NCI-H128 (cell line): ENCODE measurements around the gene CDC42EP4.

Source experiments
- DNase-seq: peaks from one replicate; lab custom pipeline; 2025; ENCODE audit not compliant: unreplicated experiment; lab: John Stamatoyannopoulos, UW

Gene CDC42EP4

DNA sequence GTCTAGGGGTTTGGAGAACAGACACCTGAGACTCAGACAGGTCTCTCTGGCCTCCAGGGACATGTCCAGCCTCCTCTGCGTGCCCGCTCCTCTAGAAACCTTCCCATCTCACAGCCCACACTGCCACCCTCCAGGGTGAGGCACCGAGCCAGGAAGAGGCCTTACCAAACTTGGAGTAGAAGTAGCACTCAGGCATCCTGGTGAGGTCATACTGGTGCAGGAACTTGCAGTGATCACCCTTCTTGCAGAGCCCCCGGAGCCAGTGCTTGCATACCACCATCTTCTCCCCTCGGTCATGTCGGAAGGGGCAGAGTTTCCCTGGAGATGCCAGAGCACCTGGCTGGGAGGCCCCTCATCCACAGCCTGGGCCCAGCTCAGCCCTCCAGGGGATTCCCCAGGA, 54.3 kb downstream of the CDC42EP4 start:
- no peak for DNase-seq

DNA sequence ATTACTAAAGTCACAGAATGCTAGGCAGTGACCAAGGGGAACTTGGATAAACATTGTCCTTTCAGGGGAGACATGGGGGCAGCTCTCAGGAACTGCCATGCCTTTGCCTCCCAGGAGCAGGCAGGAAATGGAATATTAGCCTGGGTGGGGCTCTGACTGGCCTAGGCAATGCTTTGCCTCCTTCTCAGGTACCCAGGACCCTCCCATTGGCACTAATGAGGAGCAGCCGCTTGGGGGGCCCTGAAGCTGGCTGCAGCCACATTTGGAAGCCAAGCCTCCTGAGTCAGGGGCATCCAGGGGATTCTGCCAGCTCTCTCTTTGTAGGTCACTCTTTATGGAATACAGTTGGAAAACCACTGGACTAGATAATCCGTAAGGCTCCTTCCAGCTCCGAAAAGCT, 55.6 kb downstream of the CDC42EP4 start:
- DNase-seq = no peak

DNA sequence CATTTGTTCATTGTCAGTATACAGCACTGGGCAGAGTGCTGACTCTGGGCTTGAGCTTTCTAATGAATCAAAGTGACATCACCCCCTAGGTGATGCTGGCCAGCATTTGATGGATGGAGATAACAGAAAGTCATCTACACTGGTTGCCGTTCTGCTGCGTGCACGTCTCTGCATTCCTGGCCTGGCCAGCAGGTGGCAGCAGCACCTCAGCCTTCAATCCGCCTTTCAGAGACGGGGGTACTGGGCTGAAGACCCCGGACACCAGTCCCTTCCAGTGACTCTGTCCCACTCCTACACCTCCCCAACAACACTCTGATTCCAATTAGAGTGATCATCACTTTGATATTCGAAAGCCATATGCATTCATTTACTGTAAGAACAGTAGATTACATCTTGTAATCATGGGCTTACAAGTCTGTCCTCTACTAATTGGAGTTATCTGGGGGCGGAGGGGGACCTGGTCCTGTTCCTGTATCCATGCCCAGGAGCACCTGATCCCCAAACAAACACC, 56.1 kb downstream of the CDC42EP4 start:
- peak; percentile 12 for DNase-seq

DNA sequence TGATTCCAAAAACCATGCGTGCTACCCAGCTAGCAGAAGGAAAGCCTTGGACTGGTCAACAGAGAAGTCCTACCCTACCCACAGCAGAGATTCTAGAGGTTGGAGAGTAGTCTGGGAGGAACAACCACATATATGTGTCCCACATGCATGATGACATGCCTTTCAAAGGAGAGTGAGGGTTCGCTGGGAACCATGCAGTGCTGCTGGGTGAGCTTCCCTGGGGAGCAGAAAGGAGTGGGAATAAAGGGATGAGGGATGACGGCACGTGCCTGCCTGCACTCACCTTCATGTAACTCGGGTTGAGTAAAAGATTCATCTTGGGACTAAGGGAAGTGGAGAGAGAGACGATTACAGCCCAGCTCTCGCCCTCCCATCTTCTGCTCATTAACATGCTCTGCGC, 59.9 kb downstream of the CDC42EP4 start:
- no peak for DNase-seq

DNA sequence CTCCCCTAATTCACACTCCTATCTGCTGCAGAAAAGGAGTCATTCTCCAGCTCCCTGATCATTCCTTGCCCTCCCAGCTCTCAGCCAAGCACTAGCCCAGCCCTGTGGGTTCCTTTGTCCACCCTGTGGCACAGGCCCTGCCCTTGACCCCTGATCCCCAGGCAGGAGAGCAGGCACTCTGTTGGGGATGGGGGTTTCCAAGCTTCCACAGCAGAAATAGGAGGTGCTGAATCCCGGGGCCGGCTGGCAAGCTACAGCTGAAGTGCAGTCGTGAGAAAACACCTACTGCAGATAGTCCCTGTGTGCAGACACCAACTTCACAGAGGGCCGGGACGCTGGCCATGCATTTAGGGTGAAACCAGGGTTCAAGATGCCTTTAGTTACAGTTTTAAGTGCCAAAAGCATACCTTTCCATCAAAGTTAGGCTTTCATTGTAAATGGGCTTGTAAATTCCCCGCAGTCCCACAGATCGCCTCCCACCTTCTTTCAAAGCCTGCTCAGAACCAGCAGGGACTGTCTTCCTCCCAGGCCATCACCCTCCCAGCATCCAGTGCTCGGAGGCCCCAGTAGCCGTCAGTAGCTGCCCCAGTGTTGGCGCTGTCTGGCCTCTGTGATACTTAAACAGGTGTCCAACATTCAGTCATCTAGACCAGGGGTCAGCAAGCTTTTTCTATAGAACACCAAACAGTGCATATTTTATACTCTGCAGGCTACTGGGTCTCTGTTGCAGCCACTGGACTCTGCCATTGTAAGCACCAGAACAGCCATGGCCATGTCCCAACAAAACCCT, 60.8 kb downstream of the CDC42EP4 start:
- no peak for DNase-seq

DNA sequence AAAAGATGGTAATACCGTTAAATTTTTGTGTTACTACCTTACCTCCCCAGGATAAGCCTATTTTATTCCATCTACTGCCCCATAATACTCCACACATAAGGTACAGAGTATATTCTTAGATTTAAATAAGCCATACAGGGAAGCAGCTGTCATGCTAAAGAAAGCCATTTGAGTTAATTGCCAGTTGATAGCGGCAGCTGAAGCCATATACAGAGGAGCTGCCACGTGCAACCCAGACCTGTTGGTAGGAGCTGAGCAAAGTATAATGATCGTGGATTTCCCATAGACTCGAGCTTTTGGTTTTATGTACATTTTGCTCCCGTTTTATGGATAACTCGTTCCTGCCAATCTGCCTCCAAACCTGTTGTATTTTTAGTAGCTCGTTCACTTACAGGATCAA, 62.1 kb downstream of the CDC42EP4 start:
- no peak for DNase-seq

DNA sequence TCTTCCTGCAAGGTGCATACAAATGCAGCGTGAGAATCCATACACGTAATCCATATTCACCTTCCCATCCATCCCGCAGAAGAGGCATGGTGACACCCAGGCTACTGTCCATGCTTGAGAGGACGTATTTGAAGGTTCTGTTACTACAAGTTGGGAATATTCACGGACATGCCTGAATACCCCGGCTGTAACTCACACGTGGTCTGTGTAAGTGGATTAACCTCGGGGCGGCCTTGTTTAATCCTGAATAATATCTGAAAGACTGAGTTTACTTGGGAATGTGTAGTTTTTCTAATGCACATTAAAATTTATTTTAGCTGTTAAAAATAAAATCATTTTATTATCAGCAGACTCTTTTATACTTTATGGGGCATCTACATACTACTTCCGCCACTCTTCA, 63.3 kb downstream of the CDC42EP4 start:
- DNase-seq = no peak

DNA sequence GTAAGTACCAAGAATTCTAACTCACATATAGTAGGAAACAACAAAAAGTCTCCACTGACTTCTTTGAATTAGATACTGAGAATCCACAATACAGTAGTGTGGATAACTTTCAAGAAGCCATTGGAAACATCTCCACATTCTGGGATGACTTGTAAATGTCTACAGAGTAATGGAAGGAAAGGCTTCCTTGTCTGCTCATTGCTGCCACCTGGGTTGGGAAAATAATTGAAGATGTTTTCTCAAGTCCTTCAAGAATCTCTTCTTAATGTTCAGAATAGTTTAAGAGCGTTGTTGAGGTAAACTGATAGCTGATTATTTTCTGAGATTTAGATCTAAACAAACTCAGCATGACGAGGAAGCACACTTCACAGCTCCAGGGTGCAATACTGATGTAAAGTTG, 64.1 kb downstream of the CDC42EP4 start:
- DNase-seq = no peak

DNA sequence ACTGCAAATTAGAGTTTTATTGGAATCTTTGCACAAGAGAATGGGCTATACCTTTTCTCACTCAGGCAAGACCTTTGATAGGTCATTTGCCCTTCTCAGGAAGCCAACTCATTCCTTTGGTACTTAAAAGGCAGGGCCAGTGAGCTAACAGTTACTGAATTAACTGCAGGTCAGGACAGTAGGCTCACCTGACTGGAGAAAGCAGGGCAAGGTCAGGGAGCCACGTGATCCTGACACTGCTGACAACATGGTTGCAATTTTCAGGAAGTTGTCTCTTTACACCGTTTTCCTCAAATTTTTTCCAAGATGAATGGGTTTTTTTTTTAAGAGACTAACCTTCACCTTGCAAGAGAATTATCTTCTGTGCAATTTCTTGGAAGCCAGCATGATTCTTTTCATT, 71.2 kb downstream of the CDC42EP4 start:
- DNase-seq = no peak

DNA sequence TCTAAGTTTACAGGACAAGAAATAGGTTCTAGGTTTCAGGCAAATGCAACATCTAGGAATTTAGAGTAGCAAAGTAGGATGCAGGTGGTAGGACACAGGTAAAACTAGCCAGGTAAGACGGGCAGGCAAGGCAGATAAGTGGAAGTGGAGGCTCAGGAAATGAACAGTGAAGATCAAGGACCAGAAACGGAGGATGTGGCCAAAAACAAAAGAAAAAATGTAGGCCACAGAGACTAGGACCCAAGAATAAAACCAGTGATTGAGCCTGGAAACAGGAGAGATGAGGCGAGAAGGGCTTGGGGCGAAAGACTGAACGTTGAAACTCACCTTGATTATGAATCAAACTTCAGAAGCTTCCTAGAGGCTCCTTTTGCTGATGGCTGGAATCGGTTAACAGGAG, 74.1 kb downstream of the CDC42EP4 start:
- DNase-seq = no peak

DNA sequence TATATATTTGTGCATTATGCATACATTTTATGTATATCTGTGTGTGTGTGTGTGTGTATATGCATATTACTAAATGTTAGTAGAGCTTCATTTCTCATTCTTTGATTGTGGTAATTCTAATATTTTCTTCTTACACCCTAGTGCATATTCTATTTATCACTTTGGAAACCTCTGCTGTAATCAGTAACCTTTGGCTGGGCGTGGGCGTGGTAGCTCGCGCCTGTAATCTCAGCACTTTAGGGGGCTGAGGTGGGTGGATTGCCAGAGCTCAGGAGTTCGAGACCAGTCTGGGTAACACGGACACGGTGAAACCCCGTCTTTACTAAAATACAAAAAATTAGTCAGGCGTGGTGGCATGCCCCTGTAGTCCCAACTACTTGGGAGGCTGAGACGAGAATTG, 77.1 kb downstream of the CDC42EP4 start:
- no peak for DNase-seq
